ENCODE measurements around the gene VAV3.

DNA sequence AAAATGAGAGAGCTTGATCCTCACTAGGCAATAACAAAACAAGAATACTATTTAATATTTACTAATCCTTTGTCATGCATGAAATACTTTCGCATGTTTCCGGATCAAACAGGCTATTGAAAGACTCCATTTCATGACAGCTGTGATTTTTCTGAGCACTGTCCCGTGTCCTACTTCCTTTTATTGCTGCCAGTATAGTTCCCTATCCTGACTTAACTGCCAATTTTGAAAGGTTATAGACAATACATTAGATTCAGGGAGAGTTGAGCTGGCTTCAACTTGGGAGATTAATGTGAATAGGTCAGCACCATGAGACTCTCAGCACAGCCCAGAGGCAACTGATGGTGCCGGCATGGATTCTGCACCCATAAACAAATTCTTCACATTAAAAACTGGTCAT is 225.8 kb downstream of the VAV3 start:
- TF ChIP-seq POLR2A (IDR thresholded peaks at IDR 0.05) = no peak
- no peak for TF ChIP-seq POLR2AphosphoS5 (IDR thresholded peaks at IDR 0.05)
- TF ChIP-seq, protein P1, sequence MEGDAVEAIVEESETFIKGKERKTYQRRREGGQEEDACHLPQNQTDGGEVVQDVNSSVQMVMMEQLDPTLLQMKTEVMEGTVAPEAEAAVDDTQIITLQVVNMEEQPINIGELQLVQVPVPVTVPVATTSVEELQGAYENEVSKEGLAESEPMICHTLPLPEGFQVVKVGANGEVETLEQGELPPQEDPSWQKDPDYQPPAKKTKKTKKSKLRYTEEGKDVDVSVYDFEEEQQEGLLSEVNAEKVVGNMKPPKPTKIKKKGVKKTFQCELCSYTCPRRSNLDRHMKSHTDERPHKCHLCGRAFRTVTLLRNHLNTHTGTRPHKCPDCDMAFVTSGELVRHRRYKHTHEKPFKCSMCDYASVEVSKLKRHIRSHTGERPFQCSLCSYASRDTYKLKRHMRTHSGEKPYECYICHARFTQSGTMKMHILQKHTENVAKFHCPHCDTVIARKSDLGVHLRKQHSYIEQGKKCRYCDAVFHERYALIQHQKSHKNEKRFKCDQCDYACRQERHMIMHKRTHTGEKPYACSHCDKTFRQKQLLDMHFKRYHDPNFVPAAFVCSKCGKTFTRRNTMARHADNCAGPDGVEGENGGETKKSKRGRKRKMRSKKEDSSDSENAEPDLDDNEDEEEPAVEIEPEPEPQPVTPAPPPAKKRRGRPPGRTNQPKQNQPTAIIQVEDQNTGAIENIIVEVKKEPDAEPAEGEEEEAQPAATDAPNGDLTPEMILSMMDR (IDR thresholded peaks at IDR 0.05 in 8 of 11, conservative IDR thresholded peaks at IDR 0.05 in 3 of 11) = no peak

Data from spleen (tissue), 7 donors.